HG02678 (cell line): ENCODE data around the gene CENPP.
"Not testable (repeated sequence)": the region's sequence is repeated elsewhere in the genome, so short reads cannot be mapped to it uniquely, and the experiment has no call there.

Experiments used
- ATAC-seq: cut with Tn5 transposase; IDR thresholded peaks from one replicate; pipeline ENCODE4 v1.9.1; 2021; ENCODE audit warnings: mild to moderate bottlenecking, moderate library complexity; ENCODE audit not compliant: unreplicated experiment

CENPP gene

DNA sequence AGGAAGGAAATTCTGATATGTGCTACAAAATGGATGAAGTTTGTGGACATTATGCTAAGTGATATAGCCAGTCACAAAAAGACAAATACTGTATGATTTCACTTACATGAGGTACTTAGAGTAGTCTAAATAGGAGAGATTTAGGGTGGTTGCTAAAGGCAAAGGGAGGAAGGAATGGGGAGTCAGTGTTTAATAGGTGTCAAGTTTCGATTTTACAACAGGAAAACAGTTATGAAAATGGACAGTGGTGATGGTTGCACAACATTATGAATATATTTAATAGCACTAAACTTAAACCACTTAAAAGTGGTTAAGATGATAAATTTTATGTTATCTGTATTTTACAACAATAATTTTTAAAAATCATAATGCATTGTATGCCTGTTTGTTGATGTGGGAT, 250.4 kb downstream of the CENPP start:
- no peak for ATAC-seq

DNA sequence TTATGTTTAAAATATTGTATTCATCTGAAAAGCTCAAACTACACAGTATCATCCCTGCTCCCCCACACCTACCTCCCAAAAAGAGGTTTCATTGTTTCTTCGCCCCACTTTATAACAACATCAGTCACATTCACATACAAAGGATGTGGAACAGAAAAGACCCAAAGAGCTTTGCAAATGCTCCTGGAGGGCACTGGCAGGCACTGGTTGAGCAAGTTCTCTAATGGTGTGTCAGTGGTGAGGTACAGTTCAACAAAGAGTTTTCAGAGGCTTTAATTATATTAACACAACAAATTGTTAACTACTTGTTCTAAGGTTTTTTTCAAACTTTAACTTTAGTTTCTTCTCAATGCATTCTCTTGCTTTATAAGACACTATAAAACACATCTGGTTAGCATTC, 264.2 kb downstream of the CENPP start:
- no peak for ATAC-seq

DNA sequence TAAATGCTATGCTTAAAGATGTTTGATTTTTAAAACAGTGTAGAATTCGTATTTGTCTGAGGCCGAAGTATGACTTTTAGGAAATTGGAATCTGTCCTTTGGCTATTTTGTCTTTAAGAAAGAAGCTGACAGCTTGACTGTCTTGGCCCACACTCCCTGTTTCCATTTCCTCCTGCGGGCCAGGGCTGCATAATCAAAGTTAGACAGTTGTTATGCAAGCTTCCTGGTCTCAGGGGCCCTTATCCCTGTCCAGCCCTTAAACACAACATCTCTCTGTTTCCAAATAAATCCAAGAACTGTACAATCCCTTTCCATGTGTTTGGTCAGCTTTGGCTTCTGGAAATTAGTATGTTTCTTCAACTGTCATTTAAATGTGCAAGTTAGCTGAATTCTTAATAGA, 264.6 kb downstream of the CENPP start:
- no peak for ATAC-seq

DNA sequence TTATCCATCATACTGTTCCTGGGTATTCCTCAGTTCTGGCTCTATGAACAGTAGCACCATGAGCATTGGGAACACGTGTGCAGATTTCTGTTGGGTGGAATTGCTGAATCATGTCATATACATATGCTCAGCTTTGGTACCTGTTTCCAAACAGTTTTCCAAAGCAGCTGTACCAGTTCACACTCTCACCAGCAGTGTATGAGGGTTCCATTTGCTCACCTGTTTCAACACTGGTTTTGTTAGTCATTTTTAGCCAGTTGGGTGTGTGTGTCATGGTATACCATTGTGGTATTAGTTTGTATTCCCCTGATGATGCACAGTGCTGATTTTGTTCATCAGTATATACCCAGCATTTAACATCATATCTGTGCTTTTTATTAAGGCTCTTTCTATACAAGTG, 266.8 kb downstream of the CENPP start:
- no peak for ATAC-seq

DNA sequence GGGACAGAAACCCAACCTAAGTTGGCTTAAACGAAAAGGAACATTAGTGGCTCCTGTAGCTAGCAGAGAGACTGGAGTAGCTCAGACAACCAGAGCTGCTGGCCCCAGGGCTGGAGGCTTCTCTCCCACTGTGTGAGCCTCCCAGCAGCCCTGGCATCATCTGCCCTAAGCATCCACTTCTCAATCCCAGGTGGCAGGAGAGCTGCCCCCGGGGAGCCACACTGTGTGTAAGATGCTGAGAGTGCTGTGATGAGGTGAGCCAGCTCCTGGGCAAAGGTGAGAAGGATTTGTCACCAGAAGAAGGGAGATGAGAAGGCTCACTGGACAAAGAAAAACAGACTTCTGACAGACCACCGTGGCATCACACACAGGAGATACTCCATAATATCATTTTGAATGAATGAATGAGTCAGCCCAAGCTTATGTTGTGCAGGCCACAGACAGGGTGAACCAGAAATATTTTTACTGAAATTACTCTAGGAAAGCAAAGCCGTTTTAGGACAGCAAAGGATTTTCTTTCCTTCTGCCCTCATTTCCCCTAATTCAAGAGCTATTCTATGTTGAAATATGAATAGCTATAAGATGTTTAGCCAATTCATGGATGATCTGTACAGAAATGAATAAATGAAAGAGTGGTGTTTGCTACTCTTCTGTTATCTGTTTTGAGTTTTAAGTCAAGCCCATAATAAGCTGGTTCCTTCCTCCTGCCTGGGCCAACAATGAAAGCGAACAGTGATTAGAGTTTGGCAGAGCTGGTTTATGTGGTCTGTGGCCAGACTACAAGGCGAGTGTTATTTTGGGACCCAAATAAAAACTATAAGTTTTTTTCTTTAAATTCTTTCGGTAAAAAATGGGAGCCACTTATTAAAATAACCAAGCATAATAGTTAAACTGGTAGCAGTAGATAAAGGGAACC, 267.5 kb downstream of the CENPP start:
- no peak for ATAC-seq

DNA sequence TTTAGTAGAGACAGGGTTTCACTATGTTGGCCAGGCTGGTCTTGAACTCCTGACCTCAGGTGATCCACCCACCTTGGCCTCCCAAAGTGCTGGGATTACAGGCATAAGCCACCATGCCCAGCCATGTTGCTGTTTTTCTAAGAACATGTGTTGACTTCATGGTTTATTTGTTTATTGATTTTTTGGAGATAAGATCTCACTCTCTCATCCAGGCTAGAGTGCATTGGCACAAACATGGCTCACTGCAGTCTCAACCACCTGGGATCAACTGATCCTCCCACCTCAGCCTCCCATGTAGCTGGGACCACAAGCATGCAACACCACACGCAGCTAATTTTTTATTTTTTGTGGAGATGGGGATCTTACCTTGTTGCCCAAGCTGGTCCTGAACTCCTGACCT, 269.3 kb downstream of the CENPP start:
- not testable (repeated sequence) for ATAC-seq

DNA sequence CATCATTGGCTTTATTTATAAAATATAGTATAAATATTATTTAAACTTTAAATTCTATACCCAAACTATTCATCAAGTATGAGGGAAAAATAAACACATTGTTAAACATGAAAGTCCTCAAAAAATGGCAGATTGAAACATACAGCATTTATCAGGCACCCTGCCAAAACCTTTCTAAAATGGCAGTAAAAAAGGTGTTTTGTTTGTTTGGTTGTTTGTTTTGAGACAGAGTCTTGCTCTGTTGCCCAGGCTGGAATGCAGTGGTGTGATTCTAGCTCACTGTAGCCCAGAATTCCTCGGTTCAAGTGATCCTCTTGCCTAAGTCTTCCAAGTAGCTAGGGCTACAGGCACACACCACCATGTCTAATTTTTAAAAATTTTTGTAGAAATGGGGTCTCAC, 270.2 kb downstream of the CENPP start:
- ATAC-seq: no peak

DNA sequence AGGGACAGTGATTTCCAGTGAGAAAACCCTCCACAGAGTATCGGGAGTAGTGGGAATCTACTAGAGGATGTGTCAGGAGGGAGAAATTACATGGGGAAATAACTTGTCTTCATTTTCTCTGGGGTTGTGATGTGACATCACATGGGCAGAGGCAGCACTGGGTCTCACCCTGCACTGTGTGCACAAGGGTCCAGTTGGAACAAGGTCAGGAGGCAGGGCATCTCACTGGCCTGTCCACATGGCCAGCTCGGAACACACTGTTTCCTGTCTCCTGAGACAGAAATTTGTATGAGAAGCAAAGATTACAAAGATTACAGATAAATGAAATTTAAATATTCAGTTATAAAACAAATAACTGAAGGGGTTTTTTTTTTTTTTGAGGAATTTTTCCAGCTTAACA, 272.6 kb downstream of the CENPP start:
- no peak for ATAC-seq

DNA sequence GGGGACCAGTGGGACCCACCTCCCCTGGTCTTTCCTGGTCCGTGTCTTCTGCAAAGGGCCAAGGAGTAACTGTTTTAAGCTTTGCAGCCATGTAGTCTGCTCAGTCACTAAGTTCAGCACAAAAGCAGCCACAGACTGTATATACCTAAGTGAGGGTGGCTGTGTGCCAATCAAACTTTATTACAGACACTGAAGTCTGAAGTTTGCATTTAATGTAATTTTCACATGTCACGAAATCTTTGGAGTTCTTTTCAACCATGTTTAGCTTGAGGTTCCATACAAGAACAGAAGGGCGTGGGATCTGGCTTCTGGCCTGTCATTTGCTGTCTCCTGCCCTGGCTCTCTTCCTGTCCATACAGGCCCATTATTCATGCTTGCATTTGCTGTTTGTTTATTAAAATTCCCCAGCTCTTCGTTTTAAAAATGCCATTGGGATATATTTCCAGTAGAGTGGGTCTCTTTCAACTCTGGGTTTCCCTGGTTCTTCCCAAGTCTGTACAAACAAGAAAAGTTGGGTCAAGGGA, 274.2 kb downstream of the CENPP start:
- no peak for ATAC-seq

DNA sequence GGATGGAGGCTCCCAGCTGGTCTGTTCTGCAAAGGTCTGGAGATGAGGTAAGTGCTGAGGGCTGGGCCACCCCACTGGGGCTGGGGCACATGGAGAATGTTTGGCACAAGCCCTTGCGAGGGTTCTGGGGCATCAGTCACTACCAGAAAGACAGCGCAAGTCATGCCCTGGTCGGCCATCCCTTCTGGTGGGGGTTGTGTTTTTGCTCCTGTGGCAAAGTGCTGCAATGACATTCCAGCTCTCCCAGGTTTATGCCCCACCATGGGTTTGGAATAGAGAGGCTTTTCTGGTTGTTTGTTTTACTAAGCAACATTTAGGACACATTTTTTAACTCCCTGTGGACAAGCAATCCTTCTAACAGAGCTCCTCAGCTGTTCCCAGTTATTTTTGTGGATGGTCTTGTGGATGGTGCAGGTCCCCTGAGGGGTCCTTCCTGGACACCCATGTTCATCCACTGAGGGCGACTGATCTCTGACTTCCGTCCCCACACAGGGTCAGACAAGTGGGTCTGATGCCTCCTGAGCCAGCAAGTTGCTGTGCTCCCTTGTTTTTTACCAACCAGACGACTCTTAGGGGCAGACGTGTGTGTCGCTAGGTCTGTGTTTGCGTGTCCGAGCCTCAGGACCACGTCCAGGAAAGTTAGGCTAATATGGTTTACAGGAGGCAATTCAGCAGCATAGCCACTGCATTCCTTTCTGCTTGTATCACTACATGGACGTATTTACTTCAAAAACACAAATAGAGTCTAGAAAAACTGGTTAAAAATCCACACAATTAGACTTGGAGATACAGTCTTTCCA, 274.9 kb downstream of the CENPP start:
- ATAC-seq: no peak

DNA sequence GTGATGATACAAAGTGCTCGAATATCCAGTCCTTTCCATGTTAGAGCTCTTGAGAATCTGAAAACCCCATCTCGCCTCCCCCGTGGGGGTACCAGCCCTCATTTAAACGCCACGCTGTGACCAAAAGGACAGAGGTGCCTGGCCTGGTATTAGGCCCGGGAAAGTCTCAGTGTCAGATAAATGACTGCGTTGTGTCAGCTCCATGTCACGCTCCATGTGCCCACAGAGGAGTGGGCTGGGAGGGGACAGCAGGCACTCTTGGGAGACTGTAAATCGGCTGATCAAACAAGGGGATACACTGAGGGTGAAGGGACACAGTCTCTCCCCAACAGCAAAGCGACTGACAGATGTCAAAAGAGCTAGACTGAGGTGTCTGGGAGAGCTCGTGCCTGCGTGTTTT, 275.7 kb downstream of the CENPP start:
- ATAC-seq: no peak

DNA sequence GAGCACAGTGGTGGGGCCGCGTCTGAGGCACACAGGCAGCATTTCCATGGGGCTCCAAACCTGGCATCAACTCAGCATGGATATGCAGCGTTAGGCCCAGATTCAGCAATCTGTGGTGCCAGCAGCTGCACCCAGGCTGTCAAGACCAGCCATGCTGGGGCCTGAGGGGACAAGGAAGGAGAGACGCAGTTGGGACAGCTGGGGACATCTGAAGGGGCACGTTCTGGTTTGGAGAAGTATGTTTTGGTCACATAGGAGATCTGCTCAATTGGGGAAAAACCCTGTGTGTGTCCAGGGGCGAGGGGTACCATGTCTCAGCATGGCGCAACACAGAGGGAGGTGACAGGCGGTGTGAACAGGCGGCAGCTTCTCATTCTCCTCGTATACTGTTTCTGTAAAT, 276.7 kb downstream of the CENPP start:
- ATAC-seq: no peak

DNA sequence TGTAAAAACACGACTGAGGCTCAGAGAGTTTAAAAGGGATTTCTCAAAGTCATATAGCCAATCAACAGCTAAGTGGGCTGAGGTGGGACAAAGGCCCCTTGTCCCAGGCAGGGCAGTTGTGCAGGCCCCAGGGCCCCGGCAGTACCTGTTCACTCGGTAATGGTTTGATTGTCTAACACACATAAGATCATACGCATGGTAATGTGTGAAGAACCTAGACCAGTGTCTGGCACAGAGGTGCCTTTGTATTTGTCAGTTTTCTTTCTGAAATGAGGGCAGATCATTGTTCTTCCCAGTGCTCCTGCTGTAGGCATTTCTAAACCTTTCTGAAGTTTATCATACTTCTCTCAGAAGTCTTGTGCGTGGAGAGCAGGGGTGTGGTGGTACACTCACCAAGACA, 277.3 kb downstream of the CENPP start:
- no peak for ATAC-seq

DNA sequence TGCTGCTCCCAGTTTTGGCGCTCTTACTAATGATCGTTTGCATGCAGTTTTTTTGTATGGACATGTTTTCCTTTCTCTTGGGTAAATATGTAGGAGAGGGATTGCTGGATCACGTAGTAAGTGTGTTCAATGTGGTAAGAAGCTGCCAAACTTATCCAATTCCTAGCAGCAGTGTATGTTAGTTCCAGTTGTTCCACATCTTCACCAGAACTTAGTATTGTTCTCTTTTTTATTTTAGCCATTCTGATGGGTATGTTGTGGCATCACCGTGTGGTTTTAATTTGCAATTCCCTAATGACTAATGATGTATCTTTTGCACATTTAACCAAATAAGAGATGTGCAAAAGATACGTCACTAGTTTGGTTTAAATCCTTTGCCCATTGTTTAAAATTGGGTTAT, 278.2 kb downstream of the CENPP start:
- ATAC-seq: no peak

DNA sequence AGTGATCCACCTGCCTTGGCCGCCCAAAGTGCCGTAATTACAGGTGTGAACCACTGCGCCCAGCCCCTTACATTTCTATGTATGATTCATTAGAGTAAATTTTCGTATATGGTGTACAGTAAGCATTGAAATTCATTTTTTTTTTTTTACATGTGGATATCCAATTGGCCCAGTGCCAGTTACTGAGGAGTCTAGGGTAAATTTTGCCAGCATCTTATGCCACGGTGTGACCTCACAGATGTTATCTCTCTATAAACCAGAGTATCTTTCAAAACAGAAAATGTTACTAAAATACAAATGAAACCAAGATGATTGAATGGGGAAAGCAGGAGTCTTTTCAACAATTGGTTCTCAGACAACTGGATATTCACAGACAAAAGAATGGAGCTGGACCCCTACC, 279.5 kb downstream of the CENPP start:
- no peak for ATAC-seq

DNA sequence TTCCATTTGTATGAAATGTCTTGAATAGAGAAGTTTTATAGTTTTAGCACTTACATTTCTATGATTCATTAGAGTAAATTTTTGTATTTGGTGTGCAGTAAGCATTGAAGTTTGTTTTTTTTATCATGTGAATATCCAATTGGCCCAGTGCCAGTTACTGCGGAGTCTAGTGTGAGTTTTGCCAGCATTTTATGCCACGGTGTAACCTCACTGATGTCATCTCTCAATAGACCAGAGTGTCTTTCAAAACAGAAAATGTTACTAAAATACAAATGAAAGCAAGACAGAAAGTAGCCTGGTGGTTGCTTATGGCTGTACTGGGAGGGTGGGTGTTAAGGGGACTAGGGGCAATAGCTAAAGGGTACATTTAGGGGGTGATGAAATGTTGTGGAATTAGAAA, 281.3 kb downstream of the CENPP start:
- ATAC-seq: peak; percentile 59

DNA sequence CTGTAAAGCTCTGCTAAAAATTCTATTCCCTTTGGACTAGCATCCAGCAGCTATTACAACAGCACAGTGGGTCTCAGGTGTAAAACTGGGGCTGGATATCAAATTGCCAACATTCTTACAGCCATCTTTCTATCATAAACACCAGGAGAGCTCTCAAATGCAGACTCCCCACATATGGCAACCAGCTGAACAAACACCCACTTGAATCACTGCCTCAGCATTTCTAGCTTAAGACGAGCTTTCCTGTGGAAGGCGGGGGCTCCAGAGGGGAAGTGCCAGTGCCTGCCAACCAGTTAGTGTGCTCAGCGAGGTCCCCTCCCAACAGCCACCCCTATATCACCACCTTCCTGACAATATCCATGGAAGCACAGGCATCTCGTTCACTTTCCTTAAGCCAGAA, 282.0 kb downstream of the CENPP start:
- no peak for ATAC-seq

DNA sequence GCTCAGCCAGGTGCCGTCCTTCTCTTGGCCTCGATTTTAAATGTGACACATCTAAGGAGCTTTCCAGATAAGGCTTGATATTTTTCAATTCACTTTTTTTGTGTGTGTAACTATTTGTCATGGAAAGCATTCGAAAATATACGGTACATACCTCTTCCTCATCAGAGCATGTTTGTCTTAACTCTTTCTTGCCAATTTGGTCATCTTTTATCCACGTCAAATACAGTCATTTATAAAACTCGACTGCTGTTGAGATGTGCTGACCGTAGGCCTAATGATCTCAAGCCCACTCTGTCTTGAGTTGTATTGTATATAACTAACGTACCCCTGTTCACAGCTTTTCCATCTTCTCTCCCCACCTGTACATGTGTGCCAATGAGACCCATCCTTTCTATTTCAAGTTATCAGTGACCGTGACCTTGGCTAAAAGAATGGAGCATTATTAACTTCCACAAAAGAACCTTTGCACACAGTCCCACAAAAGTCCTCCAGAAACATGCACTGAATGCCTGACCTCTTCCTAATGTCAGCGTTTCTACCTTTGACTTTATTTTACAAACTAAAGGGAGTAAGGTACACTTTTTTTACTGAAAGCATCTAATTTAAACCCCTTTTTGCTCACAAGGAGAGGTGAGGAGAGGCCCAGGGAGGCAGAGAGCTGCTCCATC, 282.6 kb downstream of the CENPP start:
- ATAC-seq: no peak

DNA sequence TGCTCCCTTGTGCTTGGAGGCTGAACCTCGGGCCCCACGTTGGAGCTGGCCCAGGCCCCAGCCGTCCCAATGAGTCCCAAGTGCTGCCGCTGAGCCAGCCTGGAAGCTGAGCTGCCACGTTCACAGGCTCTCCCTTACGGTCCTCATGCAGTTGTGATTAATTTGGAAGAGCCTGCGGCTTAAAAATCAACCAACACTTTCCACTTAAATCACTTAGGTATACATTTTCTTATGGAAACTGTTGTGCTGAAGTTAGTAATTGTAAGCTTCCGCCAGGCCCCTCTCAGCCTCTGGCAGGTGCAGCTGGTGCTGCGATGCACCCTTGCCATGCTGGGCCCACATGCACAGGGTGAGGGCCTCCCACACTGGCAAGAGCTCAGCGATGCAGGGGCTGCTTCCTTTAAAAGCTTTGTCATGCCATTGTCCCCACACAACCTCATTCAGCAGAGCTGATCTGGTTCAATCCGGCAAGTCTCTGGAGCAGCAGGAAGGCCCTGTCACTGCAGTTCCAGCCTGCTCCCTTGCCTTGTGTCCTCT, 283.2 kb downstream of the CENPP start:
- ATAC-seq: no peak

DNA sequence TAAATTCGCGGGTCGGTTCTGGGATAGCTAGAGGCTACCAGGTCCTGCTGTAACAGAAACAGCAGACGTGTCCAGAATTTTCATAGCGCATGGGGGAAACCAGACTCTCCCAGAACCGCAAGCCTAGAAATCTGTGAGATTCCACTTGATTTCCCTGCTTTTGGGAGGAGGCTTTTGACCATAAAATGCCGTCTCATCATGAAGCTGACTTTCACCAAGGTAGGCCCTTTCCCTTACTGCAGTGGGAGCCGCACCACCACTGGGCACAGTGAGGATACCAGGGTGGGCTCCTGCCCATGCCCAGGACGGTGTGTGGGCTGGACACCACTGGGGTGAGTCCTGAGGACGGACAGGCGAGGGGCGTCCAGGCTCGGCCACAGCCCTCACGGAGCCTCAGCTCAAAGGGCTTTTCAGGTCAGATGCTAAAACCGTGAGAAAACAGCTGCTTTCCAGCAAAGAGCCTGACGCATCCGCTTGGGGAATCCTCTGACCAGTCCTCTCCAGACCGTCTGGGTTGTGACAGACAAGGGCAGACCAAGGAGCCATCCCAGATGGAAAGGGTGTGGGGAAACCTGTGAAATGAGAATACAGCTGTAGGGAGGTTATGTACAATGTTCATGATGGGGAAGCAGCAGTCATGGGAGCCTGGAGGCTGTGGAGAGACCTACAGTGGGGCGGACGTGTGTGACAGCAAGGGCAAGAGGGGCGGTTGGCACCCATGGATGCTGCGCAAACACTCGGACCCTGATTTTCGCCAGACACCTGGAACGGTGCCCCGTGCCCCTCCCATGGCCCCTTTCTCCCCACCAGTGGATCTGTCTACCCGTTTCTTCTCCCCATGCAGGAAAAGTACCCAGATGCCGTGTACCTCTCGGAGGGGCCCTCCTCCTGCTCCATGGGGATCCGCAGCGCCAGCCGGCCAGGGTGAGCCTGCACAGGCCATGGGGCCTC, 285.0 kb downstream of the CENPP start:
- no peak for ATAC-seq
